HepG2 (cell line): ENCODE results near the gene CRY1. TPM values are rescaled to one million over a fixed set of nuclear protein-coding genes. Genes with fewer than 3 reads are reported as not detected.

Source experiments
- ATAC-seq: fragments of 200-7000 bp; cut with Tn5 transposase; 3 replicates; pipeline ENCODE4 v1.9.1; 2020; ENCODE audit warnings: mild to moderate bottlenecking, moderate library complexity
- BruUV-seq: library from RNA; stranded (reverse); fragments of 400-500 nt; replicated peaks from 2 replicates; lab custom pipeline; 2021; lab: Mats Ljungman, UMichigan
- CTCF ChIA-PET: fragments of 300-600 bp; formaldehyde crosslinking; extraction: SDS; loops from one replicate; lab custom pipeline; 2021; ENCODE audit warnings: low total read pairs, inconsistent platforms, low intra/inter-chr PET ratio; lab: Yijun Ruan, JAX
- POLR2A ChIA-PET: fragments of 350-600 bp; sonication (Branson Sonifier 250); formaldehyde crosslinking; loops from one replicate; lab custom pipeline; 2020; ENCODE audit warnings: antibody characterized with exemption, inconsistent platforms; lab: Yijun Ruan, JAX
- DNase-seq: peaks from one replicate; pipeline ENCODE4 v3.0.0-alpha.2; 2015; ENCODE audit warnings: low spot score
- FAIRE-seq: peaks from 3 replicates; lab custom pipeline; 2011; peaks lifted over from hg19 to GRCh38; lab: Jason Lieb, UNC
- H2AFZ ChIP-seq: one replicate; pipeline ENCODE4 v1.6.1; 2011; ENCODE audit warnings: low read length, inconsistent platforms
- H3K27ac ChIP-seq: fragments of 300-600 bp; 3 replicates; pipeline ENCODE4 v1.8.0; 2011; ENCODE audit warnings: mixed run types, mild to moderate bottlenecking, mixed read lengths, low read length, inconsistent platforms; ENCODE audit not compliant: insufficient read depth; ENCODE audit errors: extremely low read length
- H3K27me3 ChIP-seq, 2 experiments: fragments of 200-600 bp in 1 of 2; 2 replicates in 1 of 2; 3 replicates in 1 of 2; pipeline versions ENCODE4 v1.6.0 to v1.8.0; 2011; ENCODE audit warnings: low read length in 2 of 2, mild to moderate bottlenecking in 2 of 2, moderate library complexity in 2 of 2, inconsistent platforms in 1 of 2; ENCODE audit not compliant: insufficient read depth in 2 of 2, control insufficient read depth in 1 of 2
- H3K36me3 ChIP-seq, 2 experiments: fragments of 200-600 bp in 1 of 2; replicated peaks in 1 of 2; 2 replicates in 1 of 2; 3 replicates in 1 of 2; pipeline versions ENCODE4 v1.5.1 to v1.8.0; 2011; ENCODE audit warnings: low read length in 2 of 2, inconsistent platforms in 1 of 2; ENCODE audit not compliant: insufficient read depth in 2 of 2, control insufficient read depth in 1 of 2
- H3K4me1 ChIP-seq: 2 replicates; pipeline ENCODE4 v1.5.1; 2012; ENCODE audit warnings: low read length, inconsistent platforms; ENCODE audit not compliant: insufficient read depth
- H3K4me2 ChIP-seq: 2 replicates; pipeline ENCODE4 v1.6.0; 2011; ENCODE audit warnings: low read depth, low read length, inconsistent platforms
- H3K4me3 ChIP-seq, 3 experiments: fragments of 200-600 bp in 1 of 3; sonication (generic), shearing (Covaris generic) in 1 of 3; replicated peaks in 1 of 3; 2 replicates each; pipeline ENCODE4 v1.5.1; 2011 to 2016; ENCODE audit warnings: low read length in 3 of 3, inconsistent platforms in 2 of 3, low read depth in 2 of 3, mild to moderate bottlenecking in 2 of 3, control low read depth in 1 of 3, mixed read lengths in 1 of 3; ENCODE audit not compliant: insufficient read depth in 1 of 3
- H3K79me2 ChIP-seq: one replicate; pipeline ENCODE4 v1.6.1; 2011; ENCODE audit warnings: low read length, inconsistent platforms; ENCODE audit not compliant: insufficient read depth
- H3K9ac ChIP-seq: 2 replicates; pipeline ENCODE4 v1.6.0; 2011; ENCODE audit warnings: mild to moderate bottlenecking, low read depth, low read length, inconsistent platforms; ENCODE audit not compliant: insufficient read depth
- H3K9me3 ChIP-seq: 2 replicates; pipeline ENCODE4 v1.5.1; 2012; ENCODE audit warnings: mild to moderate bottlenecking, low read length
- H4K20me1 ChIP-seq: 2 replicates; pipeline ENCODE4 v1.6.0; 2011; ENCODE audit warnings: inconsistent platforms, mild to moderate bottlenecking, low read length, moderate library complexity; ENCODE audit not compliant: insufficient read depth
- ATF1 ChIP-seq: IDR thresholded peaks from 2 replicates; pipeline ENCODE4 v1.6.1; 2016; ENCODE audit warnings: mild to moderate bottlenecking, control low read depth
- HMG20A ChIP-seq: IDR thresholded peaks from 2 replicates; pipeline ENCODE4 v1.6.1; 2016; ENCODE audit warnings: borderline replicate concordance
- KAT2B ChIP-seq: fragments of 150-350 bp; IDR thresholded peaks from 2 replicates; pipeline ENCODE4 v1.6.1; 2014; ENCODE audit warnings: low read depth, low read length, borderline replicate concordance
- REL ChIP-seq: sonication (generic); formaldehyde crosslinking; conservative IDR thresholded peaks from 2 replicates; pipeline ENCODE4 v1.8.0; 2022; ENCODE audit warnings: mild to moderate bottlenecking, missing genetic modification reagents, moderate library complexity
- UBTF ChIP-seq: sonication (generic); formaldehyde crosslinking; IDR thresholded peaks from 2 replicates; pipeline ENCODE4 v1.4.0; 2020; ENCODE audit warnings: mild to moderate bottlenecking, missing genetic modification reagents
- ZKSCAN5 ChIP-seq: sonication (generic); formaldehyde crosslinking; IDR thresholded peaks from 2 replicates; pipeline ENCODE4 v1.5.1; 2020; ENCODE audit warnings: mild to moderate bottlenecking, missing genetic modification reagents
- ZNF543 ChIP-seq: sonication (generic); formaldehyde crosslinking; IDR thresholded peaks from 2 replicates; pipeline ENCODE4 v1.4.0; 2020; ENCODE audit warnings: mild to moderate bottlenecking, missing genetic modification reagents
- ZNF557 ChIP-seq: sonication (generic); formaldehyde crosslinking; IDR thresholded peaks from 2 replicates; pipeline ENCODE4 v1.4.0; 2020; ENCODE audit warnings: missing genetic modification reagents
- WGBS: methylation state at CpG from one replicate; pipeline ENCODE4 v1.1.6; 2017; ENCODE audit warnings: low lambda C conversion rate; 5-methylcytosine and 5-hydroxymethylcytosine counted together
- in situ Hi-C: cut with HindIII; loops from 2 replicates; pipeline ENCODE4 v1.10.0; 2017; ENCODE audit warnings: low pct_unique_long_range_greater_than_20kb; ENCODE audit not compliant: extremely low pct_ligation_motif_present
- intact Hi-C: fragments of 100-400 bp; cut with micrococcal nuclease; formaldehyde crosslinking; loops from one replicate; pipeline ENCODE4 v1.10.0; 2022; ENCODE audit not compliant: unreplicated experiment
- polyA plus RNA-seq, 8 experiments: library from polyadenylated mRNA; depleted of rRNA in 3 of 8; stranded (reverse) in 7 of 8; unstranded in 1 of 8; fragments of >200 nt; fragmentation: Illumina TruSeq in 4 of 8; extraction: Trizol in 4 of 8; gene quantifications; 2 replicates each; pipeline versions ENCODE4 v1.2.1 to v1.2.3, GENCODE V29; 2011 to 2016; ENCODE audit warnings: low read depth in 4 of 8, missing spikeins in 1 of 8, mixed read lengths in 1 of 8; ENCODE audit not compliant: insufficient read depth in 1 of 8
- total RNA-seq, 5 experiments: library from RNA; depleted of rRNA; stranded (reverse); fragments of >200 nt; fragmentation: Illumina TruSeq; extraction: Trizol; gene quantifications; 2 replicates each; pipeline ENCODE4 v1.2.3, GENCODE V29; 2016; ENCODE audit warnings: low read depth in 1 of 5
- TF ChIP-seq, protein P1 (sequence below): sonication (generic); formaldehyde crosslinking; IDR thresholded peaks from 2 replicates; pipeline ENCODE4 v1.8.0; 2022; ENCODE audit warnings: missing genetic modification reagents, low read depth, mild to moderate bottlenecking, borderline replicate concordance

CRY1 gene
- total and polyA plus RNA-seq, 2 of the 13 experiments (the other 11 are each of a cell fraction or from before 2014, with no cell fraction given), result 11.4 to 13.9 TPM

DNA sequence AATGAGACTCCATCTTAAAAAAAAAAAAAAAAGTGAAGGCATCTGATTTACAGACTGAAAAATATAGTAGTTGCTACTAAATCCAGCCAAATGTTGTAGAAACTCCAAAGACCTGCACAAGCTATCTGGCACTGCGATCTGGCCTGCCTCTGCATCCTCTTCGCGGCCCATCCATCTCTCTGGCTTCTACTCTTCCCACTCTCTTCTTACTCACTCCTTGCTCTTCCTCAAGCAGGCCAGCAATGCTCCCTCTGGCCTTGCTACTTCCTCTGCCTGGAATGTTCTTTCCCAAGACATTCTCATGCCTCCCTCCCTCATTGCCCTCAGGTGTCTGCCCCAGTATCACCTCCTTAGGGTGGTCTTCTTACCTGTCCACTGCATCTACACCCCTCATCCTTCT is 9.7 kb upstream of the CRY1 start:
- ATAC-seq (no peak), DNase-seq (no peak), FAIRE-seq (no peak)
- Histone ChIP-seq H3K9ac (no peak overlapping the region), H3K27me3 (0 out of 5 replicates have a peak, but pooled peaks cover 0 to 9% of the 10 kb centered on the region in 2 experiments), H4K20me1 (no peaks in the 10 kb centered on the region), H3K4me1 (peaks cover 32% of the 10 kb centered on the region), H3K4me3 (no peak overlapping the region), H3K36me3 (no peaks in the 10 kb centered on the region), H3K27ac (no peak overlapping the region), H3K79me2 (no peaks in the 10 kb centered on the region), H3K9me3 (no peaks in the 10 kb centered on the region), H2AFZ (no peak overlapping the region), H3K4me2 (no peak overlapping the region)
- intact Hi-C loops, result no loop called here
- BruUV-seq, result no TSS peak
- 52% methylated on average over 3 of the region's 3 CpGs for WGBS
- in situ Hi-C loops, result no loop called here
- ChIA-PET CTCF (no interaction called here), POLR2A (no interaction called here)
- no peak for TF ChIP-seq REL
- no peak for TF ChIP-seq KAT2B
- no peak for TF ChIP-seq ATF1 (CRISPR knock-in tag)
- TF ChIP-seq UBTF, result no peak
- no peak for TF ChIP-seq ZNF543 (CRISPR knock-in tag)
- no peak for TF ChIP-seq ZNF557 (CRISPR knock-in tag)
- TF ChIP-seq, protein P1, sequence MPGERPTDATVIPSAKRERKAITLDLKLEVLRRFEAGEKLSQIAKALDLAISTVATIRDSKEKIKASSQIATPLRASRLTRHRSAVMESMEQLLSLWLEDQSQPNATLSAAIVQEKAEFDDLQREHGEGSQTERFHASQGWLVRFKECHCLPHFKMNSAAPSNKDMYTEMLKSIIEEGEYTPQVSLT (CRISPR knock-in tag), result no peak
- TF ChIP-seq ZKSCAN5 (CRISPR knock-in tag), result no peak
- no peak for TF ChIP-seq HMG20A (CRISPR knock-in tag)
